ENCODE measurements around the gene ITPKC.

The ITPKC gene

GRCh38 chr19:40713939-40714338, 3.0 kb upstream of the ITPKC start:
- peaks cover 0 to 56% (median 50%) of the 10 kb centered on the region in 4 experiments for H3K4me1 ChIP-seq (ENCODE audit: control extremely low read depth in 1 of 4, control insufficient read depth in 4 of 4, insufficient read depth in 4 of 4, low read length in 3 of 4)
- WGBS (ENCODE audit: insufficient coverage): 100% methylated on average over 3 of the region's 11 CpGs
- peak overlapping the region in 6 of 7 experiments; percentile 58 to 95 (median 84) for H3K4me3 ChIP-seq (ENCODE audit: control insufficient read depth in 1 of 7, extremely low read depth in 1 of 7, insufficient read depth in 4 of 7, low read depth in 2 of 7, low read length in 6 of 7)
- H3K9me3 ChIP-seq (ENCODE audit: control extremely low read depth in 1 of 5, control insufficient read depth in 4 of 5, insufficient read depth in 2 of 5, low read depth in 1 of 5, low read length in 4 of 5): no peaks in the 10 kb centered on the region
- ChIA-PET POLR2A (interaction anchor here (0.9 kb wide), 1 partner anchor 29 kb away, joined by 3 read pairs; no protein-coding TSS in a partner anchor), CTCF (interaction anchor here (1.2 kb wide), 1 partner anchor 50 kb away, joined by 6 read pairs; no protein-coding TSS in a partner anchor)
- no peak for DNase-seq
- peaks cover 0 to 14% (median 5%) of the 10 kb centered on the region in 4 experiments for H3K36me3 ChIP-seq (ENCODE audit: control insufficient read depth in 4 of 4, insufficient read depth in 4 of 4, low read length in 3 of 4)
- H3K27ac ChIP-seq (ENCODE audit: insufficient read depth in 1 of 2, low read depth in 1 of 2, low read length in 2 of 2, poor library complexity in 1 of 2, severe bottlenecking in 2 of 2): peak overlapping the region; percentile 94 to 97
- H3K27me3 ChIP-seq (replicated peaks in 2 of 5; ENCODE audit: control insufficient read depth in 4 of 5, insufficient read depth in 5 of 5, low read length in 4 of 5): no peaks in the 10 kb centered on the region

- 0% methylated on average over 28 of the region's 31 CpGs for WGBS (ENCODE audit: insufficient coverage)
- Histone ChIP-seq H3K27ac (ENCODE audit: insufficient read depth in 1 of 2, low read depth in 1 of 2, low read length in 2 of 2, poor library complexity in 1 of 2, severe bottlenecking in 2 of 2) (peak overlapping the region; percentile 94 to 97), H3K4me3 (ENCODE audit: control insufficient read depth in 1 of 7, extremely low read depth in 1 of 7, insufficient read depth in 4 of 7, low read depth in 2 of 7, low read length in 6 of 7) (peak overlapping the region; percentile 3 to 95 (median 83)), H3K4me1 (ENCODE audit: control extremely low read depth in 1 of 4, control insufficient read depth in 4 of 4, insufficient read depth in 4 of 4, low read length in 3 of 4) (peaks cover 0 to 63% (median 55%) of the 10 kb centered on the region in 4 experiments), H3K9me3 (ENCODE audit: control extremely low read depth in 1 of 5, control insufficient read depth in 4 of 5, insufficient read depth in 2 of 5, low read depth in 1 of 5, low read length in 4 of 5) (no peaks in the 10 kb centered on the region), H3K36me3 (ENCODE audit: control insufficient read depth in 4 of 4, insufficient read depth in 4 of 4, low read length in 3 of 4) (peaks cover 0 to 12% (median 2%) of the 10 kb centered on the region in 4 experiments), H3K27me3 (replicated peaks in 2 of 5; ENCODE audit: control insufficient read depth in 4 of 5, insufficient read depth in 5 of 5, low read length in 4 of 5) (no peaks in the 10 kb centered on the region)
- peak; percentile 97 to 100 (median 99) for DNase-seq
- CTCF ChIA-PET: no interaction called here
- POLR2A ChIA-PET: no interaction called here
Measured at GRCh38 chr19:40714441-40715299, 2.2 kb upstream of the ITPKC start.

GRCh38 chr19:40716031-40716481, 856 bp upstream of the ITPKC start:
- peak; percentile 80 to 88 (median 87) for DNase-seq
- H3K4me1 ChIP-seq (ENCODE audit: control extremely low read depth in 1 of 4, control insufficient read depth in 4 of 4, insufficient read depth in 4 of 4, low read length in 3 of 4): peaks cover 2 to 62% (median 48%) of the 10 kb centered on the region in 4 experiments
- no peaks in the 10 kb centered on the region for H3K9me3 ChIP-seq (ENCODE audit: control extremely low read depth in 1 of 5, control insufficient read depth in 4 of 5, insufficient read depth in 2 of 5, low read depth in 1 of 5, low read length in 4 of 5)
- WGBS (ENCODE audit: insufficient coverage): 5% methylated on average over 5 of the region's 8 CpGs
- H3K36me3 ChIP-seq (ENCODE audit: control insufficient read depth in 4 of 4, insufficient read depth in 4 of 4, low read length in 3 of 4): peaks cover 0 to 8% (median 2%) of the 10 kb centered on the region in 4 experiments
- peak overlapping the region; percentile 64 to 95 (median 83) for H3K4me3 ChIP-seq (ENCODE audit: control insufficient read depth in 1 of 7, extremely low read depth in 1 of 7, insufficient read depth in 4 of 7, low read depth in 2 of 7, low read length in 6 of 7)
- CTCF ChIA-PET: interaction anchor here (1.4 to 1.6 kb wide), 2 partner anchors 33 to 90 kb away, joined by 4 to 5 read pairs; no protein-coding TSS in a partner anchor
- no peaks in the 10 kb centered on the region for H3K27me3 ChIP-seq (replicated peaks in 2 of 5; ENCODE audit: control insufficient read depth in 4 of 5, insufficient read depth in 5 of 5, low read length in 4 of 5)
- H3K27ac ChIP-seq (ENCODE audit: insufficient read depth in 1 of 2, low read depth in 1 of 2, low read length in 2 of 2, poor library complexity in 1 of 2, severe bottlenecking in 2 of 2): peak overlapping the region; percentile 88 to 97
- POLR2A ChIA-PET: interaction anchor here (1.3 kb wide), 1 partner anchor 35 kb away, joined by 4 read pairs; the partner anchor contains the start of genes ACTMAP and SNRPA

GRCh38 chr19:40717325-40717879, 490 bp downstream of the ITPKC start:
- WGBS (ENCODE audit: insufficient coverage): 3% methylated on average over 20 of the region's 20 CpGs

GRCh38 chr19:40717880-40718773, 1.2 kb downstream of the ITPKC start:
- H3K27ac ChIP-seq (ENCODE audit: insufficient read depth in 1 of 2, low read depth in 1 of 2, low read length in 2 of 2, poor library complexity in 1 of 2, severe bottlenecking in 2 of 2): peak overlapping the region; percentile 88 to 97
- 73% methylated on average over 18 of the region's 20 CpGs for WGBS (ENCODE audit: insufficient coverage)
- peaks cover 0 to 7% (median 4%) of the 10 kb centered on the region in 4 experiments for H3K36me3 ChIP-seq (ENCODE audit: control insufficient read depth in 4 of 4, insufficient read depth in 4 of 4, low read length in 3 of 4)
- ChIA-PET POLR2A (interaction anchor here (1.0 kb wide), 1 partner anchor 32 kb away, joined by 4 read pairs; the partner anchor contains the start of gene ACTMAP), CTCF (no interaction called here)
- H3K4me1 ChIP-seq (ENCODE audit: control extremely low read depth in 1 of 4, control insufficient read depth in 4 of 4, insufficient read depth in 4 of 4, low read length in 3 of 4): peaks cover 2 to 58% (median 47%) of the 10 kb centered on the region in 4 experiments
- DNase-seq: no peak
- H3K27me3 ChIP-seq (replicated peaks in 2 of 5; ENCODE audit: control insufficient read depth in 4 of 5, insufficient read depth in 5 of 5, low read length in 4 of 5): no peaks in the 10 kb centered on the region
- H3K4me3 ChIP-seq (ENCODE audit: control insufficient read depth in 1 of 7, extremely low read depth in 1 of 7, insufficient read depth in 4 of 7, low read depth in 2 of 7, low read length in 6 of 7): peak overlapping the region in 6 of 7 experiments; percentile 75 to 95 (median 84)
- H3K9me3 ChIP-seq (ENCODE audit: control extremely low read depth in 1 of 5, control insufficient read depth in 4 of 5, insufficient read depth in 2 of 5, low read depth in 1 of 5, low read length in 4 of 5): no peaks in the 10 kb centered on the region

More at GRCh38 chr19:40717325-40717879, 490 bp downstream of the ITPKC start:
- DNase-seq: no peak
- H3K36me3 ChIP-seq (ENCODE audit: control insufficient read depth in 4 of 4, insufficient read depth in 4 of 4, low read length in 3 of 4): peaks cover 0 to 5% (median 4%) of the 10 kb centered on the region in 4 experiments
- H3K27me3 ChIP-seq (replicated peaks in 2 of 5; ENCODE audit: control insufficient read depth in 4 of 5, insufficient read depth in 5 of 5, low read length in 4 of 5): no peaks in the 10 kb centered on the region
- peaks cover 2 to 58% (median 48%) of the 10 kb centered on the region in 4 experiments for H3K4me1 ChIP-seq (ENCODE audit: control extremely low read depth in 1 of 4, control insufficient read depth in 4 of 4, insufficient read depth in 4 of 4, low read length in 3 of 4)
- peak overlapping the region; percentile 88 to 97 for H3K27ac ChIP-seq (ENCODE audit: insufficient read depth in 1 of 2, low read depth in 1 of 2, low read length in 2 of 2, poor library complexity in 1 of 2, severe bottlenecking in 2 of 2)
- H3K9me3 ChIP-seq (ENCODE audit: control extremely low read depth in 1 of 5, control insufficient read depth in 4 of 5, insufficient read depth in 2 of 5, low read depth in 1 of 5, low read length in 4 of 5): no peaks in the 10 kb centered on the region
- ChIA-PET POLR2A (no interaction called here), CTCF (interaction anchor here (1.4 to 1.6 kb wide), 2 partner anchors 34 to 89 kb away, joined by 4 to 5 read pairs; no protein-coding TSS in a partner anchor)
- peak overlapping the region; percentile 64 to 95 (median 83) for H3K4me3 ChIP-seq (ENCODE audit: control insufficient read depth in 1 of 7, extremely low read depth in 1 of 7, insufficient read depth in 4 of 7, low read depth in 2 of 7, low read length in 6 of 7)

GRCh38 chr19:40718774-40719391, 2.0 kb downstream of the ITPKC start:
- ChIA-PET CTCF (no interaction called here), POLR2A (interaction anchor here (1.0 kb wide), 1 partner anchor 32 kb away, joined by 4 read pairs; the partner anchor contains the start of gene ACTMAP)
- peaks cover 2 to 56% (median 44%) of the 10 kb centered on the region in 4 experiments for H3K4me1 ChIP-seq (ENCODE audit: control extremely low read depth in 1 of 4, control insufficient read depth in 4 of 4, insufficient read depth in 4 of 4, low read length in 3 of 4)
- no peaks in the 10 kb centered on the region for H3K27me3 ChIP-seq (replicated peaks in 2 of 5; ENCODE audit: control insufficient read depth in 4 of 5, insufficient read depth in 5 of 5, low read length in 4 of 5)
- WGBS (ENCODE audit: insufficient coverage): 34% methylated on average over 15 of the region's 16 CpGs
- peaks cover 0 to 7% (median 5%) of the 10 kb centered on the region in 4 experiments for H3K36me3 ChIP-seq (ENCODE audit: control insufficient read depth in 4 of 4, insufficient read depth in 4 of 4, low read length in 3 of 4)
- no peak for DNase-seq
- peak overlapping the region in 6 of 7 experiments; percentile 5 to 95 (median 84) for H3K4me3 ChIP-seq (ENCODE audit: control insufficient read depth in 1 of 7, extremely low read depth in 1 of 7, insufficient read depth in 4 of 7, low read depth in 2 of 7, low read length in 6 of 7)
- peak overlapping the region in 1 of 2 experiments; percentile 97 for H3K27ac ChIP-seq (ENCODE audit: insufficient read depth in 1 of 2, low read depth in 1 of 2, low read length in 2 of 2, poor library complexity in 1 of 2, severe bottlenecking in 2 of 2)
- no peaks in the 10 kb centered on the region for H3K9me3 ChIP-seq (ENCODE audit: control extremely low read depth in 1 of 5, control insufficient read depth in 4 of 5, insufficient read depth in 2 of 5, low read depth in 1 of 5, low read length in 4 of 5)
